GM20431 (cell line): ENCODE data around the gene SHROOM3.

ENCODE experiments used
- in situ Hi-C: fragments of 300-500 bp; cut with MseI, MboI; formaldehyde crosslinking; loops from one replicate; pipeline ENCODE4 v1.15.0; 2020; ENCODE audit warnings: low sequenced_read_pairs; ENCODE audit not compliant: unreplicated experiment

The SHROOM3 gene

GRCh38 chr4:76830612-76830963 is 395.6 kb downstream of the SHROOM3 start:
- in situ Hi-C loops: no loop called here

GRCh38 chr4:76830964-76831703 is 396.1 kb downstream of the SHROOM3 start:
- in situ Hi-C loops: no loop called here

- in situ Hi-C loops: no loop called here
Observed at GRCh38 chr4:76831711-76832373, 396.8 kb downstream of the SHROOM3 start.
